GM12872 (cell line): ENCODE results near the gene SFXN3.

Experiments
- CTCF ChIP-seq: IDR thresholded peaks from 3 replicates; pipeline ENCODE4 v1.5.1; 2011; ENCODE audit warnings: low read depth, mild to moderate bottlenecking, low read length, moderate library complexity; ENCODE audit not compliant: insufficient read depth

SFXN3 gene

GRCh38 chr10:101043363-101043707 lies 12.3 kb downstream of the SFXN3 start:
- no peak for TF ChIP-seq CTCF

- TF ChIP-seq CTCF, result no peak
These were observed 13.1 kb downstream of the SFXN3 start for GRCh38 chr10:101044117-101044516.

- no peak for TF ChIP-seq CTCF
These were observed 15.6 kb downstream of the SFXN3 start for GRCh38 chr10:101046332-101047238.

GRCh38 chr10:101047268-101047667 lies 16.2 kb downstream of the SFXN3 start:
- no peak for TF ChIP-seq CTCF

GRCh38 chr10:101047961-101048892 lies 17.2 kb downstream of the SFXN3 start:
- no peak for TF ChIP-seq CTCF

GRCh38 chr10:101050208-101051069 lies 19.4 kb downstream of the SFXN3 start:
- TF ChIP-seq CTCF, result peak; percentile 87

GRCh38 chr10:101052285-101052684 lies 21.3 kb downstream of the SFXN3 start:
- no peak for TF ChIP-seq CTCF
